GM18858 (cell line): Measurements from ENCODE around the gene MYO18A.

Source experiments
- ATAC-seq: cut with Tn5 transposase; IDR thresholded peaks from one replicate; pipeline ENCODE4 v1.9.1; 2021; ENCODE audit not compliant: unreplicated experiment

Gene MYO18A

DNA sequence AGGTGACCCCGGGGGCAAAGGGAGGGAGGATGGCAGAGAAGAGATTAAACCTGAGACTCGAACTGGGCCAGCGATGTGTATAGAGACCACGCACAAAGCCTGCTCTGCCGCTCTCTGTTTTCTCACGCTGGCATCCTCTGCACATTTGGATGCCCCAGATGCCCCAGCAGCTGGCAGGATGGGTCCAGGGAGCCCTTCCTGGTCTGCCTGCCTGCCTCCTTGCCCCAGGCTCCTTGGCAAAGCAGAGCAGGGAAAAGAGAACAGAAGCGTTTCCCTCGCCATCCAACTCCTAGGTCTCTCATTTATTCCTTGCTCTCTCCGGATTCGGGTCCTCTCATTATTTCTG, 142.5 kb downstream of the MYO18A start:
- ATAC-seq: no peak

DNA sequence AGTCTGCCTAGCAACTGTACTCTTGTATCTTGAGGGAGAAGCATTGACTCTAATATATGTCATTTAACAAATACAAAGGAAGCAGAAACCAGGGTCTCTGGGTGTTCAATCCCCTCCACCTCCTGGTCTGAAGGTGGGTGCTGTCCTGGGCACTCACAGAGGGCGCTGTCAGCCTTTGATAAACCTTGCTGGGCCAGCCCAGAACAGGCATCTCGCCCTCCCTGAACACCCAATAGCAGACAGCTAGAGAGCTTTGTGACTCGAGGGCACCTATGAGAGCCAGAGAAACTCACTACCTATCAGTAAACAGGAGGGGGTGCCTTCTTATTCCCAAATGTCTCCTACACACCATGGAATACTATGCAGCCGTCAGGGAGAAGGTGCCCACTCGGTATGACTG, 143.6 kb downstream of the MYO18A start:
- ATAC-seq: no peak

DNA sequence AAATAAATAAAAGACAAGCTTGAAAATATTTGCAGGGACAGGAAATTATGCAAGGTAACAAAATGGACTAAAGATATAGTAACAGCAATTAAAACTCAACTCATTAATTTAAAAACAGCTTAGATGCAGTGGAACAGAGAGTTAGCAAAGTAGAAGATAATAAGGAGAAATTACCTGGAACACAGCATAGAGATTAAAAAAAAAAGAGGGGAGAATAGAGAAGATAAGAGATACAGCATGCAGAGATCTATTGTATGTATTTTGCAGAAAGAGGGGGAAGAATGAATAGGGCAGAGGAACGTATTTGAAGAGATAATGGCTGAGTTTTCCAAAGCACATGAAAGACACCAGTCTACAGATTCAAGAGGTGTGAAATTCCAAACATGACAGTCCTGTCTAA, 145.7 kb downstream of the MYO18A start:
- ATAC-seq: no peak

DNA sequence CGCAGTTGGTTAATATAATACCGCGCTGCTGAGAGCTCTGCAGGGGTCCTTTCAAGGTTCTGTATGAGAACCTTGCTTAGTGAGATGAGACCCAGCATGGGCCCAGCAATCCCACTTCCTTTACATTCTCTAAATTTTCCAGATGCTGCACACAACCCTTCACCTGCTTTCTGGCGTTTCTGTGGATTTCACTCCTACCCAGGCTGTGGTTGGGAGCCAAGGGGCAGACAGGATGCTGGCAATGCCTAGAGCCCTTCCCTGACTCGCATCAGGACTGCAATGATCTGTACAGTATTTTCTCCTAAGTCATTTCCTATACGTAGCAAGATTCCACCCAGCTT, 147.4 kb downstream of the MYO18A start:
- ATAC-seq: no peak

GRCh38 chr17:29032013-29032856, 148.0 kb downstream of the MYO18A start:
- no peak for ATAC-seq

- ATAC-seq: no peak
Measured at GRCh38 chr17:29031488-29031887, 148.7 kb downstream of the MYO18A start.

DNA sequence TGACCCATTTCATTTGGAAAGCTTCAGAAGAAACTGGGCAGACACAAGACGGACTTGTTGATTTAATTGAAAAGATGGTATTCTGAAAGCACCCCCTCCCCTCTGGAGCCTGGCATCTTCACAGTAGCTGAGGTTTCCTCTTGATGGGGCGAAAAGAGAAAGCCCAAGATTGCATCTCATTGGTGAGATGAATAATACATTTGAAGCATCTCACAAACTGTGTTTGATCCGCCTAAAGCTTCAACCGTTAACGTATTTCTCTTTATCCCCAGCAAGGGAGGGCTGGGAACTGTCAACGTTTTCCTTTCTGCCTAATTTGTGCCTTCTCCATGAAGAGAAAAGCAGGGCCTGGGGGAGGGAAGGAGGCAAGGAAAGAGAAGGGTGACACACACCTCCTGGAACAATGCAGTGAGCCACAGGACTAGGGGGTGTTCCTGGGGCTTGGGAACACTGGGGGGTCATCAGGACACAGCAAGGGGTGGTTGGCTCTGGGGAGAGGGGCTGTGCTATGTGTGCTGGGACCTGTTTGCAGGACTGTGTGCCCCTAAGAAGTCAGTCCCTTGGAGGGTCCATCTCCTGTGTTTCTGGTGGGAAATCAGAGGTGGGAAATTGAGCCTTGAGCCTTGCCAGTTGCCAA, 155.8 kb downstream of the MYO18A start:
- no peak for ATAC-seq

- ATAC-seq: no peak
Measured at GRCh38 chr17:29022074-29022473, 158.1 kb downstream of the MYO18A start.

DNA sequence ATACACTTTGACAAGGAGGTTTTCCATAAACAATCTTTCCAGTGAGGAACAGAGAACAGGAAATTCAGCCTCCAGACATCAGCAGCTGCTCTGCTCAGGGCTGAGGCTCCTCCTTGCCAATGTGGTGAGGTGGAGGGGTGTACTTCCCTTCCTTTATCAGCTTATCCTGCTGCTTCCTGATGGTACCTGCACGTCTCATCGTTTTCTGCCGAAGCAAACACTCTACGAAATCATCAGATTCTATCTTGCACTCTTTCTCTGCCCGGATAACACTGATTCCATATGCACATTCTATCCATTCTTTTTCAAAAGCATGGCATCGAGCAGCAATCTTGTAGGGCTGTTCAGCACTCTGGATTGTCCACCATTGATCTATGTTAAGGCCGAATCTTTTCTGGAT, 159.0 kb downstream of the MYO18A start:
- no peak for ATAC-seq
